Measurements from ENCODE around the gene FAM199X. TPM values are rescaled to one million over a fixed set of nuclear protein-coding genes. Genes with fewer than 3 reads are reported as not detected.

FAM199X gene
- total RNA-seq, 1 donor from 2014 or later = 15.2 TPM

DNA sequence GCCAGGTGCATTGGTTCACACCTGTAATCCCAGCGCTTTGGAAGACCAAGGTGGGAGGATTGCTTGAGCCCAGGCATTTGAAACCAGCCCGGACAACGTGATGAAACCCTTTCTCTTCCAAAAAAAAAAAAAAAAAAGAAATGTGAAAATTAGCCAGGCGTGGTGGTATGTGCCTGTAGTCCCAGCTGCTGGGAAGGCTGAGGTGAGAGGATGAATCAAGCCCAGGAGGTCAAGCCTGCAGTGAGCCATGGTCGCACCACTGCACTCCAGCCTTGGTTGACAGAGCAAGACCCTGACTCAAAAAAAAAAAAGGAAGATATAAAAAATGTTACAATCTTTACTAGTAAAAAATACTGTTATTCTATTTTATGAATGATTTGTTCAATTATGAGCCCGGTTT is 5.9 kb downstream of the FAM199X start:
- no peak overlapping the region for H3K4me3 Mint-ChIP-seq (ENCODE audit: unreplicated experiment)
- H3K36me3 Mint-ChIP-seq (ENCODE audit: low read depth) = no peaks in the 10 kb centered on the region
- TF ChIP-seq, protein P1, sequence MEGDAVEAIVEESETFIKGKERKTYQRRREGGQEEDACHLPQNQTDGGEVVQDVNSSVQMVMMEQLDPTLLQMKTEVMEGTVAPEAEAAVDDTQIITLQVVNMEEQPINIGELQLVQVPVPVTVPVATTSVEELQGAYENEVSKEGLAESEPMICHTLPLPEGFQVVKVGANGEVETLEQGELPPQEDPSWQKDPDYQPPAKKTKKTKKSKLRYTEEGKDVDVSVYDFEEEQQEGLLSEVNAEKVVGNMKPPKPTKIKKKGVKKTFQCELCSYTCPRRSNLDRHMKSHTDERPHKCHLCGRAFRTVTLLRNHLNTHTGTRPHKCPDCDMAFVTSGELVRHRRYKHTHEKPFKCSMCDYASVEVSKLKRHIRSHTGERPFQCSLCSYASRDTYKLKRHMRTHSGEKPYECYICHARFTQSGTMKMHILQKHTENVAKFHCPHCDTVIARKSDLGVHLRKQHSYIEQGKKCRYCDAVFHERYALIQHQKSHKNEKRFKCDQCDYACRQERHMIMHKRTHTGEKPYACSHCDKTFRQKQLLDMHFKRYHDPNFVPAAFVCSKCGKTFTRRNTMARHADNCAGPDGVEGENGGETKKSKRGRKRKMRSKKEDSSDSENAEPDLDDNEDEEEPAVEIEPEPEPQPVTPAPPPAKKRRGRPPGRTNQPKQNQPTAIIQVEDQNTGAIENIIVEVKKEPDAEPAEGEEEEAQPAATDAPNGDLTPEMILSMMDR (IDR thresholded peaks at IDR 0.05) = no peak
- no peaks in the 10 kb centered on the region for H3K27me3 Mint-ChIP-seq (ENCODE audit: low read depth)
- no peaks in the 10 kb centered on the region for H3K9me3 Mint-ChIP-seq (ENCODE audit: low read depth)
- peak overlapping the region; percentile 41 for H3K27ac Mint-ChIP-seq (ENCODE audit: unreplicated experiment)
- peaks cover 34% of the 10 kb centered on the region for H3K4me1 Mint-ChIP-seq (ENCODE audit: low read depth)
- no peak for DNase-seq (ENCODE audit: low spot score)

DNA sequence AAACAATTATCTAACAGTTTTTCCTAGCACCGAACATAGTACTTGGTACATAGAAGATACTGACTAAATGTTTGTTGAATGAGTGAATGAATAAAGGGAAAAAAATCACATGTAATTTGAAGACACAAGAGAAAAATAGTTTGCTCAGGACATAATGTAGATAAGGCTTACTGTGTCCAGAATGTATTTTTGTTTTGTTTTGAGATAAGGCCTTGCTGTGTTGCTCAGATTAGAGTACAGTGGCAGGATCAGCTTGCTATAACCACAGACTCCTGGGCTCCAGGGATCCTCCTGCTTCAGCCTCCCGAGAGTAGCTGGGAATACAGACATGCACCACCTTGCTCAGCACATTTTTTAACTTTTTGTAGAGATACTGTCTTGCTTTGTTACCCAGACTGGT is 6.5 kb downstream of the FAM199X start:
- Mint-ChIP-seq H3K27me3 (ENCODE audit: low read depth) (no peaks in the 10 kb centered on the region), H3K4me3 (ENCODE audit: unreplicated experiment) (no peak overlapping the region), H3K4me1 (ENCODE audit: low read depth) (peaks cover 29% of the 10 kb centered on the region), H3K36me3 (ENCODE audit: low read depth) (peaks cover under 1% of the 10 kb centered on the region), H3K9me3 (ENCODE audit: low read depth) (peaks cover under 1% of the 10 kb centered on the region), H3K27ac (ENCODE audit: unreplicated experiment) (peak overlapping the region; percentile 68)
- DNase-seq (ENCODE audit: low spot score) = no peak
- TF ChIP-seq, protein P1 (IDR thresholded peaks at IDR 0.05) = no peak

DNA sequence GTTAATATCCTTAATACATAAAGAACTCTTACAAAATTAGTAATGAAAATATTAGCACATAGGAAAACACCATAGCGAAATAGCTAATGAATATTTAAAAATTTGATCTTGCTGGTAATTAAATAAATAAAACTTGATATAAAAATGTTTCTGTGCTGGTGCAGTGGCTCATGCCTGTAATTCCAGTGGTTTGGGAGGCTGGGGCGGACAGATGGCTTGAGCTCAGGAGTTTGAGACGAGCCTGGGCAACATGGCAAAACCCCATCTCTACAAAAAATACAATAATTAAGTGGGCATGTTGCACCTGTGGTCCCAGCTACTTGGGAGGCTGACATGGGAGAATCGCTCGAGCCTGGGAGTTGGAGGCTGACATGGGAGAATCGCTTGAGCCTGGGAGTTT is 7.6 kb downstream of the FAM199X start:
- H3K27me3 Mint-ChIP-seq (ENCODE audit: low read depth) = no peaks in the 10 kb centered on the region
- no peak overlapping the region for H3K27ac Mint-ChIP-seq (ENCODE audit: unreplicated experiment)
- TF ChIP-seq, protein P1 (IDR thresholded peaks at IDR 0.05) = no peak
- peaks cover 8% of the 10 kb centered on the region for H3K9me3 Mint-ChIP-seq (ENCODE audit: low read depth)
- peaks cover 19% of the 10 kb centered on the region for H3K4me1 Mint-ChIP-seq (ENCODE audit: low read depth)
- H3K4me3 Mint-ChIP-seq (ENCODE audit: unreplicated experiment) = no peak overlapping the region
- DNase-seq (ENCODE audit: low spot score) = no peak
- H3K36me3 Mint-ChIP-seq (ENCODE audit: low read depth) = peaks cover 6% of the 10 kb centered on the region

DNA sequence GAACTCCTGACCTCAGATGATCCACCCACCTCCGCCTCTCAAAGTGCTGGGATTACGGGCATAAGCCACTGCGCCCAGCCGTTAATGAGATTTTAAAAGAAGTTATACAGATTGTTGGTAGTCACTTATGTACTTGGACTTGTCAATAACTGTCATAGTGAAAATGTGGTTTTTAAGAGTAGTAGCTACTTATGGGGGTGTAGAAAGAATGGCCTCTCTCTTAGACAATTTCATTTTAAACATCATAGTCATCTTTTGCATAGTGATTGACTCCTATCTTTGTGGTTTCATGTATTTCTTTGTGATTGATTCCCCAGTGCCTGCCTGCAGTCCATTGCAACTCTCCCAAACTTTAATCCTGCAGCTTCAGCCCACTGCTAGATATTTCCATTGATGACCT is 17.4 kb downstream of the FAM199X start:
- Mint-ChIP-seq H3K4me1 (ENCODE audit: low read depth) (no peaks in the 10 kb centered on the region), H3K27ac (ENCODE audit: unreplicated experiment) (no peak overlapping the region), H3K36me3 (ENCODE audit: low read depth) (peaks cover 8% of the 10 kb centered on the region), H3K4me3 (ENCODE audit: unreplicated experiment) (no peak overlapping the region), H3K27me3 (ENCODE audit: low read depth) (no peaks in the 10 kb centered on the region), H3K9me3 (ENCODE audit: low read depth) (peaks cover 4% of the 10 kb centered on the region)
- DNase-seq (ENCODE audit: low spot score) = no peak
- TF ChIP-seq, protein P1 (IDR thresholded peaks at IDR 0.05) = no peak

DNA sequence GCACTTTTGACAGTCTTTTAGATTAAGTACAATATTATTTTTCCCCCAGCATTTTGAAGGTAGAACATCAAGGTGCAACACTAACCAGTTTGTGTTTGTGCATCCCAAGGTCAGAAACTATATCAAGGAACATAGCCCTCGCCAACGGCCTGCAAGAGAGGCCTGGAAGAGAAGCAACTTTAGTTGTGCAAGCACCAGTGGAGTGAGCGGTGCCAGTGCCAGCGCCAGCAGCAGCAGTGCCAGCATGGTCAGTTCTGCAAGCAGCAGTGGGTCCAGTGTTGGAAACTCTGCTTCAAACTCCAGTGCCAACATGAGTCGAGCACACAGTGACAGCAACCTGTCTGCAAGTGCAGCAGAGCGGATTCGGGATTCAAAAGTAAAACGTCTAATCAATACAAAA is 21.7 kb downstream of the FAM199X start:
- TF ChIP-seq, protein P1 (IDR thresholded peaks at IDR 0.05) = no peak
- Mint-ChIP-seq H3K27ac (ENCODE audit: unreplicated experiment) (no peak overlapping the region), H3K27me3 (ENCODE audit: low read depth) (no peaks in the 10 kb centered on the region), H3K4me3 (ENCODE audit: unreplicated experiment) (no peak overlapping the region), H3K9me3 (ENCODE audit: low read depth) (no peaks in the 10 kb centered on the region), H3K4me1 (ENCODE audit: low read depth) (no peaks in the 10 kb centered on the region), H3K36me3 (ENCODE audit: low read depth) (peaks cover 8% of the 10 kb centered on the region)
- no peak for DNase-seq (ENCODE audit: low spot score)

Data from chondrocyte (in vitro differentiated cells).